Adrenal gland (tissue), 5 donors: ENCODE data around the gene CRB3.

Experiments
- POLR2A ChIP-seq, 2 donors: fragments of 450-650 bp; IDR thresholded peaks; one replicate each; pipeline ENCODE4 v1.6.1; 2017; ENCODE audit warnings: antibody characterized with exemption in 2 of 2, mild to moderate bottlenecking in 2 of 2, moderate library complexity in 1 of 2
- TF ChIP-seq, protein P1 (sequence below), 6 experiments: fragments of 450-650 bp in 4 of 6; fragments of 200-600 bp in 2 of 6; sonication (generic) in 1 of 6; IDR thresholded peaks; 1 replicate in 5 of 6; 2 replicates in 1 of 6; pipeline versions ENCODE4 v1.5.1 to v1.8.0; 2016 to 2021; ENCODE audit warnings: antibody characterized with exemption in 6 of 6, mild to moderate bottlenecking in 2 of 6, moderate library complexity in 1 of 6
- donor health status: DM: no; HTN: no; CAD: no.

DNA sequence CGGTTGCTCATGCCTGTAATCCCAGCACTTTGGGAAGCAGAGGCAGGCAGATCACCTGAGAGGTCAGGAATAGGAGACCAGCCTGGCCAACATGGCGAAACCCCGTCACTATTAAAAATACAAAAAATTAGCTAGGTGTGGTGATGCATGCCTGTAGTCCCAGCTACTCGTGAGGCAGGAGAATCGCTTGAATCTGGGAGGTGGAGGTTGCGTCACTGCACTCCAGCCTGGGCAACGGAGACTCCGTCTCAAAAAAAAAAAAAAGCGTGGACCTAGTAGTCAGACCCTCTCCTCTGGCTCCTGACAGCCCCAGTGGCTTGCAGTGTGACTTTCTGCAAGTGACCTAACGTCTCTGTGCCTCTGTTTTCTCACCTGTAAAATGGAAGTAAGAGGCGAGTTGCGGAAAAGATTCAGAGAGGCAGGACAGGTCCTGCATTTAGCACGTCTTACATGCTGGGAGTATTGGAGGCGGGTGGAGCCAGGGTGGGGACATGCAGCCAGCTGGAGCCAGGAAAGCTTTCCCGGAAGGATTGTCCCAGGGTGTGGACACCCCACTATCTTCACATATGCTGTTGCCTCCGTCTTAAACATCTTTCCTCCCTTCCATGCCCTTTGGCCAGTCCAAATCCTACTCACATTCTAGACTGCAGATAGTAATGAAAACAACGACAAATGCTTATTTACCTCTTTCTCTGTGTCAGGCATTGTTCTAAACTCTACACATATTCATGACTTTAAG, 35.1 kb downstream of the CRB3 start:
- TF ChIP-seq, protein P1, sequence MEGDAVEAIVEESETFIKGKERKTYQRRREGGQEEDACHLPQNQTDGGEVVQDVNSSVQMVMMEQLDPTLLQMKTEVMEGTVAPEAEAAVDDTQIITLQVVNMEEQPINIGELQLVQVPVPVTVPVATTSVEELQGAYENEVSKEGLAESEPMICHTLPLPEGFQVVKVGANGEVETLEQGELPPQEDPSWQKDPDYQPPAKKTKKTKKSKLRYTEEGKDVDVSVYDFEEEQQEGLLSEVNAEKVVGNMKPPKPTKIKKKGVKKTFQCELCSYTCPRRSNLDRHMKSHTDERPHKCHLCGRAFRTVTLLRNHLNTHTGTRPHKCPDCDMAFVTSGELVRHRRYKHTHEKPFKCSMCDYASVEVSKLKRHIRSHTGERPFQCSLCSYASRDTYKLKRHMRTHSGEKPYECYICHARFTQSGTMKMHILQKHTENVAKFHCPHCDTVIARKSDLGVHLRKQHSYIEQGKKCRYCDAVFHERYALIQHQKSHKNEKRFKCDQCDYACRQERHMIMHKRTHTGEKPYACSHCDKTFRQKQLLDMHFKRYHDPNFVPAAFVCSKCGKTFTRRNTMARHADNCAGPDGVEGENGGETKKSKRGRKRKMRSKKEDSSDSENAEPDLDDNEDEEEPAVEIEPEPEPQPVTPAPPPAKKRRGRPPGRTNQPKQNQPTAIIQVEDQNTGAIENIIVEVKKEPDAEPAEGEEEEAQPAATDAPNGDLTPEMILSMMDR (IDR thresholded peaks at IDR 0.05): no peak
- peak; percentile 11 to 38 for TF ChIP-seq POLR2A (IDR thresholded peaks at IDR 0.05)
